Urothelium cell line (cell line): Measurements from ENCODE around the gene PBX2.
"Not testable (repeated sequence)": the region's sequence is repeated elsewhere in the genome, so short reads cannot be mapped to it uniquely, and the experiment has no call there.

Source experiments
- DNase-seq: peaks from one replicate; pipeline ENCODE4 v3.0.0; 2011; ENCODE audit warnings: low spot score, mixed read lengths
- FAIRE-seq: peaks from 2 replicates; lab custom pipeline; 2011; peaks lifted over from hg19 to GRCh38; lab: Jason Lieb, UNC

Gene PBX2

DNA sequence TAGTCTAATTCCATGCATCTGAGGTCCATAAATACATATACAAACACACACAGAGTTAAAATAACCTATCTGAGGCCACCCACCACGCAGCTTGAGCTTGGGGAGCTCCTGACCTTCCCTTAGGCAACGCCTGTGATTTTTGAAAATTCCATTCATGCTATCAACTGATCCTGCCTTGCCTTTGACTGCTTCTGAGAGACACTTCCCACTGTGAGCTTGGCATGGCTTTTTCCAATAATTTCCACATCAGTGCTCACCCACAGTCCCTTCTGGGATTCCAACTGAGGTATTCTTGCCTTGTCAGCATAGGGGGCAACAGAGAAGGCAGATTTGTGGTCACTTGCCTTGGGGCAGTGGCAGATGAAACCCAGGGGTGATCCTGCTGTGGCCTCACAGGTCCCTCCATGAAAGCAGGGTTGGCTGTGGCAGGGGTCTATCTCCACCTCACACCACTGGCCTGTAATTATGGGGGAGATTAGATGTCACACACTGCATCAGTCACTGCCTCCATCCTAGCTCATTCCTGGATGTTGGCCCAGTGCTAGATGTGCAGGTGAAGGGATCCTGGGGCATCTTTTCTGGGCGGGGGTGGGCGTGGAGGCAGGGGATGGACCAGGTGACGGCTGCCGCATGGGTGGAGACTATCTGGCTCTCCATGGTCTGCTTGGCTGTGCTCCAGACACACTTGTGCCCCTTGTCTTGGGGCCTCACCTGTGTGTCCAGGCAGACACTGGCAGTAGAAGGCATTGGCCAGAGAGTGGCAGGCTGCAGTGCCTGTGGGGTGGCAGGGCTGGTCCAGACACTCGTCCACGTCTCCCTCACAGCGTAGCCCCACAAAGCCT is 13.6 kb upstream of the PBX2 start:
- no peak for FAIRE-seq
- no peak for DNase-seq

DNA sequence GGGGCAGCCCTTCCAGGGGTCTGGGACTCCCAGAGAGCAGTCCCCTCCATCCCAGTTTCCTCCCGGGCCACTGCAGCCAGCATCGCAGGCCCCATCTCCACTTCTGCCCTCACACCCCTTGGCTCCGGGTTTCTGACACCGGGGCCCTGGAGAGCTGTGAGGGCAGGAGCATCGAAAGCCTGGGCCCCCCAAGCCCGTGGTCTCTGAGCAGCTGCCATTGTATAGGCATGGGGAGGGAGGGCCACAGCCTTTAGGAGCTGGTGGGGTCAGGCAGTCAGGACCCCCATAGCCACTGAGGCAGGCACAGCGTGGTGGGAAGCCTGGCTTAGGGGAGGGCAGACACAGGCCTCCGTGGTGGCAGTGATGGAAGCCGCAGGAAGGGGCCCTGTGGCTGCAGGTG is 12.2 kb upstream of the PBX2 start:
- DNase-seq (no peak), FAIRE-seq (no peak)

DNA sequence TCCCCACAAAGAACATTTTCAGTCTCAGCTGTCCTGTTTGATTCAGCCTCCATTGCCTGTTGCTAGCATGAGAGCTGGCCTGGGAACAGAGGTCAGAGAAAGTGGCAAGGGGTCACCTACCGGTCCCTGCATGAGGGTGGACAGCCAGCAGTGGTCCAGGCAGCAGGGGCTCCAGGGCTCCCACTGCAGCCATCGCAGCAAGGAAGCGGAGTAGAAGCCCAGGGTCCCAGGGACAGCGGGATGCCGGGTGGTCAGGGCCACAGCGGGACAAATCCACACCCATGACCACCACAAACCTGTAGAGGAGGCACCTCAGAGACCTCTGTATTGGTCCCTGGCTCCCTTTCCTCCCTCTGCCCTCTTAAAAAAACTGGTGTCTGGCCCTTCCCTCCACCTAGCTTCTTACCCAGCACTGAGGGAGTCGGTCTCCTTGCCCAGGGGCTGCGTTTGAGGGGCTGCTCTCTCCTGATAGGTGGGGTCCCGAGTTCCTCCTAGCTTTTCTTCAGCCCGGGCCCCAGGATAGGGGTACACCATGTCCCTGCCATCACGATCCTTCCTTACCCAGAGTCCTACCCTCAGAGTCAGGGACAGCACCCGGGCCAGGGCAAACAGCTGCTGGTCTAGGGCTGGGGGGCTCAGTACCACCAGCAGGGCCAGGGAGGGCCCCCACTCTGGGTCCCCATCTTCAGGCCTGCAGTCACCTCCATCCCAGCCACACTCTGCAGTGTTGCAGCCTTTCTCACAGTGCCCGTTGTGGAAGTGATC is 10.9 kb upstream of the PBX2 start:
- DNase-seq (no peak), FAIRE-seq (no peak)

DNA sequence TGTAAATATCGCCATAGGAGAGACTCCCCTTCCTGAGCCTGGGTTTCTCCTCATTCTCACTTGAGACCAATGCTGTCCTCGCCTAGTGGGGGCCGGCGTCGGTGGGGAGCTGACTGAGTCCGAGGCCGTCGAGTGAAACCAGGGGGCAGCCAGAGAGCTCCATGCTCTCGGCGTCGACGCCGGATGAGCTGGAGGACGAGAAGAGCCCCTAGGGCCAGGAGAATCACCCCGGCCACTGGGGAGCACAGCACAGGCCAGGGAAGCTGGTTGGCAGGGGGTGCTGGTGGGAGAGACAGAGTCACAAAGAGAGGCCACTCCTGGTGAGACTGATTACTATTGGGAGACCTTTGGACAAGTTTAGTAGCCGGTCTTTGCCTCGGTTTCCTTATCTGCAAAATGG is 8.9 kb upstream of the PBX2 start:
- no peak for DNase-seq
- no peak for FAIRE-seq

DNA sequence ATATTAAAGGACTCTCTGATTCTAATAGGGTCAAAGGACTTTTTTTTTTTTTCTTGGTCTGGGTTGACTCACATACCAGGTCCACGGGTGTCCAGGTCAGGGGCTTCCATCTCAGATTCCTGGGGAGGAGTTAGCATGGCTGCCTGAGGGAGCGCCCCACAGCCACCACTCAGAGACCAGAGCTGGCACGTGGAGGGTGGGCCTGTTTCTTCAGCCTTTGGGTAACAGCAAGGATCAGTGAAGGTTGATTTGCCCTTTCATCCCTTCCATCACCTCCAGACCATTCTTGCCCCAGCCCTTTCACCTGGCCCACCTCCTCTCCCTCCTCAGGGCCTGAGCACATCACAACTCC is 8.3 kb upstream of the PBX2 start:
- no peak for FAIRE-seq
- no peak for DNase-seq

DNA sequence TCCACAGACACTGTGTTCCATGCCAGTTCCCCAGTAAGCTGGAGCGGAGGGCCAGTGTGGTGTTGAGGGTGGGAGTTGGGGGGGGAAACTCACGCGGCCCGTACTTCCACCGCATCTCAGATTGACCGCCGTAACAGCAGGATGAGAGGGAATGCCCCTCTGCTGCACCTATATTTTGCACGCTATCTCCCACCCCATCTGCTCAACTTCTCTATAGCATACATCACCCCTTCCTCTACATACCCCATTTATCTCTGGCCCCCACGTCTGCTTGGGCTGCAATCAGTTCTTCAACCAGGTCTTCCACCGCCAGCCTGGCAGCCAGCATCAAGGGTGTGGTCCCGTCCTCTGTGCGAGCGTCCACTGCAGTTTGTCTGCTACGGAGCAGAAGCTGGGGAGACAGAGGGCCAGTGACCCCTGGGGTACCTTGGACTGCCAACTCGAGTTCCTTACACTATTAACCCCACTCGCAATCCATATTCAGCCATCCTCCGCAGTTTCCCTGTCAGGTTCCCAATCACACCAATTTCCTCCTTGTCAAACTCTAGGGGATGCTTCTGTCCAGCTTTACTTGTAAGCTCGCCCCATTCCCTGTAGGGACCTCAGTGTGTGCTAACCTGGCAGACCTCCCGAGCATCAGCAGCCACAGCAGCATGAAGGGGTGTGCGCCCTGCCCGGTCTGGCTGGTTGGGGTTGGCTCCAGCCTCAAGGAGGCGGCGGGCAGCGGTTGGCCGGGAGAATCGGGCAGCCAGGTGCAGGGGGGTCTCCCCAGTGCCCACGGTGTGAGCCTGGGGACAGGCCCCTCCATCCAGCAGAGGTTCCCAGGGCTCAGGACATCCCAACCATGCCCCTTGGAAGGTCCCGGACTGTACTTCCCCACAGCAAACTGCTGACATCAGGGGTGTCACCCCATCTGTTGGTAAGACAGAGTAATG is 6.9 kb upstream of the PBX2 start:
- FAIRE-seq: peak; percentile 68

DNA sequence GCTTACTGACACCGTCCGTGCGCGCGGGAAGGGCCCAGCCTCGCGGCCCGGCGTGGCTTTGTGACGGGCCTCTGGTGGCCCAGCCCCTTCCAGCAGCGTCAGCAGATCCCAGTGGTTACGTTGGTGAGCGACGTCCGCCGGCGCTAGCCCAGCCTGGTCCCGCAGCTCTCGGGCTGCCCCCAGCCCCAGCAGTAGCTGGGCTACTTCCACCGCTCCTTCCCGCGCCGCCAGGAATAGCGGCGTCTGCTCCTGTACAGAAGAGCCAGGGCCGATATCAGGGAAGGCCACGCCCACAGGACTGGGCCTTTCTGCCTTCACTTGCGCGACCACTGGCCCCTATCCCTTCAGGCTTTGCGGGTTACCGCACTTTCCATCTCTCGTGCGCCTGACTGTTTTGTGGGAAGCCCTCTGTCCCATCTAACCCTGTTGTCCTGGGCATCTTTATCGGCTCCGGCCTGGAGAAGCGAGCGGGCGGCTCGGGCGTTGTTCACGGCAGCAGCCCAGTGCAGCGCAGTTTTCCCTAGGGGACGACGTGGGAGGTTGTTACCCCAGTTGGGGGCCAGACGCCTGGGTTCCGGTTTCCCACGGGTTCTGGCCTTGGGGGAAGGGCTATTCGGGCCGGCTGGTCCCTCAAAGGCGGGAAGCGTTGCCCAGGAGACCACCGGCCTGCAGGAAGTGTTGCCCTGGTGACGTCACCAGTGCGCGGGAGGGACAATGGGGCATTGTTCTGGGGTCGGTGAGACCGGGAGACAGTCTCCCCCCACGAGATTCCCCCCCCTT is 6.1 kb upstream of the PBX2 start:
- peak; percentile 91 for DNase-seq
- no peak for FAIRE-seq

More for the DNA sequence above, 6.9 kb upstream of the PBX2 start:
- no peak for DNase-seq

DNA sequence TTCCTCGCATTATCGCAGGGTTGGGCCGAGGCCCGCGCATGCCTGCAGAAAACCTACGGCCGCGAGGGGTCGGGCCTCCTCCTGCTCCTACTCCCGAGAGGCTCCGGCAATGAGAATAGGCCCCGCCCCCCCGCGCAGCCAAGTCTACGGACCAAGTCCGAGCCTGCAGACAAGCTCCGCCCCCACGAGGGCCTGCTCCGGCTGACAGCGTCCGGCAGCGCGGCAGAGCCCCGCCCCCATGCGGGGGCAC is 5.6 kb upstream of the PBX2 start:
- no peak for FAIRE-seq

DNA sequence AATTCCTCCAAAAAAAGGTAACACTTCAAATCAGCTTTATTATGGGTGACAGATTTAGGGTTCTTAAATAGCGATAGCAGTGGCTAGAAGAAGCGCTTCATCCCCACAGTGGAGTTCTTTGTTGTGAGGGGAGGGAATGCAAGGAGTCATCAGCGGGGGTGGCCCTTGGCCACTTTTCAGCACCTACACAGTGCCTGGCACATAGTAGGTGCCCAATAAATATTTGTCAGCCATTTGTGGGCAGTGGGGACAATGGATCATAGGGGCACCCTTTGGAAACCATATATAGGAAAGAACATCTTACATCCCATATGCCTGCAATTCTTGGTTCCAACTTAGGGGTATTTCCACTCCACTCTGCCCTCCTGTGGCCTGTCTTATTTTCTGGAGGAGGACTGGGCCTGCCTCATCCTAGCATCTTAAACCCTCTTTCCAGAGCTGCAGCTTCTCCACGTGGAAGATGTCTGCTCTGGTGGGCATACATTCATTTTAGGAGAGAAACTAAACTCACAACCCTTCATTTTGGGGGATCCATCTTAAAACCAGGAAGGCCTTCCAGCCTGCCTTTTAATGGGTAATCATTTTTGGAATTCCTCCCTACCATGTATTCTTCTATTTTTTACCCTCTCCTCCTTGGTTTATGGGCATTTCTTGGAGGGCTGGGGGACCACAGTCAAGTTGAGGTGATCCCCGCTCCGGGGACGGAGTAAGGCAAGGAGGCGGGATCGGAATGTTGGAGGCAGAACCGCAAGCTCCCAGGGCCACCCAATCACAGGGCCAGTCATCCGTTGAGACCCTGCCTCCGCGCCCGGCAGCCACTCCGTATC is 5.0 kb upstream of the PBX2 start:
- DNase-seq: no peak
- FAIRE-seq: peak; percentile 40

More for the DNA sequence above, 5.6 kb upstream of the PBX2 start:
- peak; percentile 98 for DNase-seq

DNA sequence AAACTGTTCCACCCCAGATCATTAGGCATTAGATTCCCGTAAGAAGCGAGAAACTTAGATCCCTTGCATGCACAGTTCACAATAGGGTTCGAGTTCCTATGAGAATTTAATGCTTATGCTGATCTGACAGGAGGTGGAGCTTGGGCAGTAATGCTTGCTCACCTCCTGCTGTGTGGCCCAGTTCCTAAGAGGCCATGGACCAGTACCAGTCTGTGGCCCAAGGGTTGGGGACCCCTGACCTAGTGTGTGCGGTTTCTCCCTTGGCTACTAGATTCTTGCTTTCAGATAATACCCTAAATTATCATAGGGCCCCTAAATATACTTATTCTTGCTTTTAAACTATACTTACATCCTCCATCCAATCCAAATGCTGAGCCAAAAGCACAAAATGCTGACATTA is 4.4 kb upstream of the PBX2 start:
- DNase-seq: no peak
- no peak for FAIRE-seq

DNA sequence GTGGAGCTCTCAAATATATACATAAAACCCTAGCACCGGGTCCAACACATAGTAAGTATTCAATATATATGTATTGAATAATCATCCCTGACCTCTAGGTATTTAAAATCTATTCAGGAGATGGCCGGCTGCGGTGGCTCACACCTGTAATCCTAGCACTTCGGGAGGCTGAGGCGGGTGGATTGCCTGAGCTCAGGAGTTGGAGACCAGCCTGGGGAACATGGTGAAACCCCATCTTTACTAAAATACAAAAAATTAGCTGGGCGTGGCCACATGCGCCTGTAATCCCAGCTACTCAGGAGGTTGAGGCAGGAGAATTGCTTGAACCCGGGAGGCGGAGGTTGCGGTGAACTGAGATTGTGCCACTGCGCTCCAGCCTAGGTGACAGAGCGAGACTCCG is 3.1 kb upstream of the PBX2 start:
- not testable (repeated sequence) for FAIRE-seq, DNase-seq

DNA sequence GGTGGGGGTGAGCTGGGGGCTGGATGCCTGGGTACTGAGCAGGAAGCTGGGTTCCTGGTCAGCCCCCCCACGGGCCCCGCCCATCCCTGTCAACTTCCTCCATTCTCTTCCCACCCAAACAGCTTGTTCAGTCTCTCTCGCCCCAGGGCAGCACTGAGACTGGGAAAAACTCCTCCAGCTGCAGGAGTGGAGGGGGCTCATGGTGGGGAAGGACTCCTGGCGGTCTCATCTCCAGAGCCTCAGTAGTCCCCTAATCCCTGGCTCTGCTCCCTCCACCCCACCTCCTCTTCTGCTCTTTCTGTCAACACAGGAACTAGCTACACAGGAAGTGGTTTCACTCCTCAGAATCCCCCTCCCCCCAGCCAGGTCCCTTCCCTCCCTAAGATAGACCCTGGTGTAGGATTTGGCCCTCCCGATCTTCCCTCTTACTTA is 2.6 kb upstream of the PBX2 start, which contains the start of gene GPSM3:
TSS of gene GPSM3 (minus strand) at position 36 of the 432 bp plus-strand sequence. CDS start 130 bp downstream, outside the sequence.
- no peak for FAIRE-seq
- no peak for DNase-seq

DNA sequence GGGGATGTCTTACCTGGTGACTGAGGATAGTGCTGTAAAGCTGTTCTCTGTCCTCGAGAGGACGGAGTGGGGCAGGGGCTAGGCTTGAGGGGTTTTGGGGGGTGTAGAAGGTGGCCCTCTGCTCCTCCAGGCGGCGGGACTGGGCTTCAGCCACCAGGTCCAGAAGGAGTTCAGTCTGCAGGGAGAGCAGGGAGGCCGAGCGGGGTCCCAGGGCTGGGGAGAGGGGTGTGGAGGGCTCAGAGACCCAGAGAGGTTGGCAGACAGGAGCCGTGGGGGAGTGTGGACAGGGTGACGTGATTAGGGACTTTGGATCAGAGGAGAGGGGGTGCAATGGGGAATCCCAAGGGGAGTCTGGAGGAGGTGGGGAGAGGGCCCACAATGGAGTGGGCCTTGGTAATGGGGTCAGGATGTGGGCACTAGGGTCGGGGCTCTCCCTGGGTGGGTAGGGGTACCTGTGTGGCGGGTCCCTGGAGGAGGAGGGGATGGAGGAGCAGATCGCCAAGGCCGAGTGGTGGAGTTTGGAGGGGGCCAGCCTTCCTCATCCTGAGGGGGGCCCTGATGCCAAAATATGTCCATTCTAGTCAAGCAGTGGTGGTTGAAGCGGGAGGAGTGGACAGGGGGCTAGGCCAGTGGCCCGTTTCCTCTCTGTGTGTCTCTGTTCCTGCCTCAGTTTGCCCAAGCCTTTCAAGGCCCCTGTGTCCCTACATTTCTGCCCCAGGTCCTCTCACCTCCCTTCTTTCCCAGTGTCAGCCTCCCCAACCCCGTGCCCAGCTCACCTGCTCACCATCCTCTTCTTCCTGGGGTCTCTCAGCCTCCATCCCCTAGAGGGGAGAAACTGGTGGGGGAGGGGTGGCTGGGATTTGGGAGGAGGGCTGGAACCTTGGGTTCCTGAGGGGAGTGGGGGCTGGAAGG is 1.9 kb upstream of the PBX2 start:
- DNase-seq (no peak), FAIRE-seq (no peak)

DNA sequence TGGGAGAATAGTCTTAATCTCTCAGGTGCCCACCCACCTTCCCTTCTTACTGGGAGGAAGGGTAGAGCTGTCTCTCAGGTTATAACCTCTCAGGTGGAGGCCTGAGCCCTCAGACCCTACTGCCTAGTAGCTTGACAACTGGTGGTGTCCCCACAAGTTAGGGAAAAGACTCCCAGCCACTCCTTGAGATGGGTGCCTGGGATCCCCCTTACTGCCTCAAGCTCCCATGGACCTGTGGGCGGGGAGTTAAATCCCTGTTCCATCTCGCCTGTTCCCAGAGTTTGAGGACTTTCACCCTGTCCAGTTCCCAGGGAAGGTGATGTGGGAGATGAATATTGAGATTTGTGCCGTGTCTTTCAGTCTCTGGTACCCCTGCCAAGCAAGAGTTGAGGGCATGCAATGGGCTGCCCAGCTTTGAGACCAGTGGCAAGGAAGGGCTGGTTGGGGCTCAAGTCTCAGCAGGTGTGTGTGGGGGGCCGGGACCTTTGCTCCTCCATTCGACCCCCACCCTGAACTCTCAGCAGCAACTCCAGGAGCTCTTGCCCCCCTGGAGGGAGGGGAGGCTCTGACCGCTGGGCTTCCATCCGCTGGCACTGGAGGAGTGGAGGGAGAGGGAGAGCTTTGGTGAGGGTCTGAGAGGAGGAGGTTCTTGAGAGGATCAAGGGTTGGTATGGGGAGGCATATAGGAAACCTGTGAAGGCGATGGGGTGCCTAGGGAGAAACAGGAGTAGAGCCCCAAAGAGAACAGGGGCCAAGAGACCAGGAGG is 1.1 kb upstream of the PBX2 start:
- FAIRE-seq (no peak), DNase-seq (no peak)

DNA sequence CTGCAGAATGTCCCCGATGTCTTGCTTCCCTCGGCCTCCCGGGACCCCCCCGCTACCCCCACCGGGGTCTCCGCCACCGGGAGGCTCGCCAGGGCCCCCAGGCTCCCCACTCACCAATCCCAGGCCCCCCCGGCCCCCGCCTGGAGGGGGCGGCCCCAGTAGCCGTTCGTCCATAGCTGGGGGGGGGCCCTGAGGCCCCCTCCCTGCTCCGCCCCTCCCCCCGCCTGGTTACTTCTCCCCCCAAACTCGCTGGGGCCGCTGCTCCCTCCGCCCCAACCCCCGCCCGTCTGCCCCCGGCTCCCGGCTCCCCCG is 304 bp downstream of the PBX2 start:
- DNase-seq (no peak), FAIRE-seq (no peak)

DNA sequence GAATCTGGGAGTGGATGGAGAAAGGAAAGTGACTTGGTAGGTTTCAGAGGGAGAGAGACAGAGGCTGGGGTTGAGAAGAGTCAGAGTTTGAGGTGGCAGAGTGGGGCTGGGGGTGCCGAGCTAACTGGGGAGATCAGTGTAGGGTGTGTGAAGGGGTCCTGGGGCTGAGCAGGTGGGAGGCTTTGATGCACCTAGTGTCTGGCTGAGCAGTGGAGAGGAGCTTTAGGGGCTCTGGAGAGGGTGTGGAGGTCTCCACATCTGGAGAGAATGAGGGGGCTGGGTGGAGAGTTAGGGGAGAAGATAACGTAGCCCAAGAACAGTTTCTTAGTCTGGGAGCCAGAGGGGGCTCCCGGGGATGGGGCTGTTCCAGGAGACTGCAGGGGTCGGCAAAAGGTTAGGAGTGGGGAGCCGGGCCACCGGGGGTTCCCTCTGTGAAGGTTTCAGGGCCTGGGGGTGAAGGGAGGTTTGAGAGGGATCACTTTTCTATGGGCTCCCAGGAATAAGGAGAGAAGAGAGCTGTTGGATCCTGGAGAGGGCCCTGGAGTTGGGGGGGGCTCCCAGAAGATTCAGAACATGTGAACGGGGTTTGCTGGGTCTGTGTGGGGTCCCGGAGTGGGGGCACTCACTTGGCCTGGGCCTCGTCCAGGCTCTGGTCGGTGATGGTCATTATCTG is 797 bp downstream of the PBX2 start:
- DNase-seq: no peak
- FAIRE-seq: no peak

DNA sequence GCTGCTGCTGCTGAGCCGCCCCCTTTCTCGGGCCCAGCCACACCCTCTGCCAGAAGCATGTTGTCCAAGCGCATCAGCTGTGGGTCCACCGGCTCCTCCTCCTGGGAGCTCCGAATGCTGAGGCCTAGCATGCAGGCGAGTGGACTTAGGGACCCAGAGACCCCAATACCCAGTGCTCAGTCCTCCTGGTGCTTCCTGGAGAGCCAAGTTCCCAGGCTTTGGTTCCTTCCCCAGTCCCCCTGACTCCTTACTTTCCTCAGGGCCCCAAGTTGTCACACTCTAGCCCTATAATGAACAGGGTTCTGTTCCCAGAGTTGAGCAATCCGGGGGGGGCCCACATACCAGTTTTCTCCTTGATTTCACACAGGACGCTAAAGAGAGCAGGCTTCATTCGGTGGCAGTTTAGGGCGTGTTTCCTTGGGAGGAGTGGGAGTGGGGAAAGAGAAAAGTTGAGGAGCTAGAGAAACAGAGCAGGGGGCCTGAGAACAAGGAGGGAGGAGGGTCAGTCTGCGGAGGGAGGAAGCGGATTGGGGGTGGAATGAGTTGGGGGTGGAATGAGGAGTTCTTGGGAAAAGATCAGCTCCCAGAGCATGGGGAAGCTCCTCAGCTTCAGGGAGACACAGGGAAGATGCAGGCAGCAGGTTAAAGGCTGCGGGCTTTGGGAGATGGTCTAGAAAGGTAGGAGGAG is 1.5 kb downstream of the PBX2 start:
- FAIRE-seq (no peak), DNase-seq (no peak)
